HG03103 (cell line): ENCODE data around the gene RPS6KA1.
"Not testable (repeated sequence)": the region's sequence is repeated elsewhere in the genome, so short reads cannot be mapped to it uniquely, and the experiment has no call there.

Source experiments
- ATAC-seq: cut with Tn5 transposase; IDR thresholded peaks from one replicate; pipeline ENCODE4 v1.9.1; 2021; ENCODE audit warnings: low read depth; ENCODE audit not compliant: unreplicated experiment

RPS6KA1 gene

DNA sequence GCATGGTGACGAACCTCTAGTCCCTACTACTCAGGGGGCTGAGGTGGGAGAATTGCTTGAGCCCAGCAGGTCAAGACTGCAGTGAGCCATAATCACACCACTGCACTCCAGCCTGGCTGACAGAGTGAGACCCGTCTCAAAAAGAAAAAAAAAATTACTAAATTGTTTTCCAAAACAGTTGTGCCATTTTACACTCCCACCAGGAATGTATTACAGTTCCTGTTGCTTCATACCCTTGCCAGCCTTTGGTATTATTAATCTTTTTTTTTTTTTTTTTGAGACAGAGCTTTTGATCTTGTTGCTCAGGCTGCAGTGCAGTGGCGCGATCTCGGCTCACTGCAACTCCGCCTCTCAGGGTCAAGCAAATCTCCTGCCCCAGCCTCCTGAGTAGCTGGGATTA lies 55.9 kb downstream of the RPS6KA1 start:
- no peak for ATAC-seq

DNA sequence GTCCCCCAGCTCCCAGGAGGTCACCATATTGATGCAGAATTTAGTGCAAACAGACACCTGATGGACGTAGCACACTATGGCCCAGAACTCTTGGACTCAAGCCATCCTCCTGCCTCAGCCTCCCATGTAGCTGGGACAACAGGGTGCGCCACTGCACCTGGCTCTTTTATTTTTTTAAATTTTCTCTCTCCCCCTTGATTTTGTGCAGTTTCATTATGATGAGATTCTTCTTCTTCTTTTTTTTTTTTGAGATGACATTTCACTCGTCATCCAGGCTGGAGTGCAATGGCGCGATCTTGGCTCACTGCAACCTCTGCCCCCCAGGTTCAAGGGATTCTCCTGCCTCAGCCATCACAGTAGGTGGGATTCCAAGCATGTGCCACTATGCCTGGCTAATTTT lies 63.8 kb downstream of the RPS6KA1 start:
- ATAC-seq = no peak

DNA sequence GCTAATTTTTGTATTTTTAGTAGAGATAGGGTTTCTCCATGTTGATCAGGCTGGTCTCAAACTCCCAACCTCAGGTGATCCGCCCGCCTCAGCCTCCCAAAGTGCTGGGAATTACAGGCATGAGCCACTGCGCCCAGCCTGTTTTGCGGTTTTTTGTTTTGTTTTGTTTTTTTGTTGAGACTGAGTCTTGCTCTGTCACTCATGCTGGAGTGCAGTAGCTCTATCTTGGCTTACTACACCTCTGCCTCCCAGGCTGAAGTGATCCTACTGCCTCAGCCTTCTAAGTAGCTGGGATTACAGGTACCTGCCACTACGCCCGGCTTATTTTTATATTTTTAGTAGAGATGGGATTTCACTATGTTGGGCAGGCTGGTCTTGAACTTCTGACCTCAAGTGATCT lies 65.0 kb downstream of the RPS6KA1 start:
- not testable (repeated sequence) for ATAC-seq

DNA sequence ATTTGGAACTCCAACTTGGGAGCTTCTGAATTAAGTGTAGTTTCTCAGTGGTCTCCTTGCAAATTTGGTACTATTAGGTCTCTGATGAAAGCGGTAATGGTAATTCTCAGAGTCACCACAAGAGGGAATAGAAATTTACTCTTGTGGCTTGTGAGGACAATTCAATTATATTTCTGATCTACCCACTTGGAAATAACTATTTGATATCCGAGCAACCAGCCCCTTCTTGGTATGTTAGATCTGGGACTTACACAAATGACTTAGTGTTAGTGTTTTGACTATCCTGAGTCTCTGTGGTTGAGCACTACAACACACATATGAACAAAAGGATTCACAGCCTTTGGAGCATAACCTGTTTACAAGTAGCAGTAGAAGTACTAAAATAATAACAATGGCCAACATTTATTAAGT lies 68.1 kb downstream of the RPS6KA1 start:
- no peak for ATAC-seq

DNA sequence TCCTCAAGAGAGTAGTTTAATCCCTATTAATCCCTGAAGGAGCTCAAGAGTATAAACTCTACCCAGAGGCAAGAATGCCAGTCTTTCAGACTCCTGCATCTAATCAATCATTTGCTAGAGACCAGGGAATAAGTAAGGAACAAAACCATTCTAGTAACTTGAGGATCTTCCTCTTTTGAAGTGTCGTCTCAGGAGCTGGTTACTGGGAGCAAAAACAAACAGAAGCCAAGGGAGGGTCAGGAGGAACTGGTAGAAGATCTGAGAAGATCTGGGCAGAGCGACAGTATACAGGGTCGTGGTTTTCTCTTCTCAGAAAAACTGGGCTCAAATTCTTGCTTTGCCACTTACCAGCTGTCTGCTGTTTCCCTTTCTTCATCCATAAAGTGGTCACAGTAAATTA lies 69.3 kb downstream of the RPS6KA1 start:
- no peak for ATAC-seq

DNA sequence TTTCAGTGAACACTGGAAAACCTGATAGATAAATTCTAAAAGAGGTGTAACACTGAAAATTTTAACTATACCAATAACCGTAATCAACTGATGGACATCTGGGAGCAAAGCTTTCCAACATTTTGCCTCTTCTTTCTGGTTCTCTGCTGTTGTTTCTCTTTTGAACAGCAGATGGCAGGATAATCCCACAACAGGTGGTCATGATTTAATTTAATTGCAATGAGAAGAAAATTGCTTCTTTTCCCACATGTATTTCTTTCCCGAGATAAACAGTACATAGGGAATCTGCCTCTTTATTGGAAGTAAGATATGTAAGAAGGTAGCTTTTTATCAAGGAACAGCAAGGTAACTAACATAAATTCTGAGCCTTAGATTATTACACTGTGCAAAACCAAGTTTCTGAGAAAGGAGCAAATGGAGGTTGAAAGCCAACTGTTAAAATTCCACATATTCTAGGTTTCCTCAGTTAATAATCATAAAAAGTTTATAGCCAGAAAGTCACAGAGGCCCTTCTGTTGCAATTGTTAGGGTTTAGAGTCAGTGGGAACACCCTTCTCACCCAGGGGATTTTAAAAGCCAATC lies 72.9 kb downstream of the RPS6KA1 start:
- no peak for ATAC-seq

DNA sequence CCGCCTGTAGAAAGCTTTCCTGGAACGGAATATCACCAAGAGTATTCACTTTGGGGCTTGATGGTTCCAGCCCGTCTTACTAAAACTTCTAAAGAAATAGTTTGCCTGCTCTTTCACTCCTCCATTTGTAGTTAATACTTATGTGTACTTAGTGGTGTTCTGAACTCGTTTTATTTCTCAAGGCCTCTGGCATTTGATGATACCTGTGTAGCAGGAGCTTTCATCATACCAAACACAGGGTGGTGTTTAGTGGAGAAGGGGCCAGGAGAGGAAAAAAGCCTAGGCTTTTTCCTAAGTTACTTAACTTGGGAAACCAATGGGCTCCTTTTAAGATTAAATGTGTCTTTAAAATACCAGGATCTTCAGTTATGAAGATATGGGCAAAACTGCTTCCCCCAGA lies 74.3 kb downstream of the RPS6KA1 start:
- no peak for ATAC-seq

DNA sequence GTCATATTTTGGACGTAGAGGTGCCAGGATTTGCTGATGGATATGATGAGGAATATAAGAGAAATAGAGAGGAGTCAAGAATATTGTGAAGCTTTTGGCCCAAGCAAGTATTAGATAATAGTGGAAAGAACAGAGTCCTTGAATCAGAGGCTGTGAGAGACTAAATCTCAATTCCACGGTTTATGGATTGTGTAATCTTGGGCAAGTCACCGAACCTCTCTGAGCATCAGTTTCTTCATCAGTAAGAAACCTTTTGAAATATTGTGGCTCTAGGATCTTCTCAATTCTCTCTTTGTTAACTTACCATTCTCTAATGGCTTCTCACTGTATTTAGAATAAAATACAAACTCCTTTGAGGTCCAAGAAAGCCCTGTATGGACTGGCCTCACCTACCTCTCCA lies 77.6 kb downstream of the RPS6KA1 start:
- ATAC-seq = no peak

DNA sequence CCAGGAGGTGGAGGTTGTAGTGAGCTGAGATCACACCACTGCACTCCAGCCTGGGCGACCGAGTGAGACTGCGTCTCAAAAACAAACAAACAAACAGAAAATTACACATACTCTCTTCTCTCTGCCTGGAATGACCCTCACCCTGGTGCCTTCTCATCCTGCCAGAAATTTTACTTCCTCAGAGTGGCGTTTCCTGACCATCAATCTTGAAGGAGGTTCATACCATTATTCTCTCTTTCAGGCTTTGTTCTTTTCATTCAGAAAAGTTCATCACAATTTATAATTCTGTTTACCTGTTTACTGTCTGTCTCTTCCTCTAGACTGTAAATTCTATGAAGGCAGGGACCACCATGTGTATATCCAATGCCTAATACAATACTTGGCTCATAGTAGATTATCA lies 79.3 kb downstream of the RPS6KA1 start:
- no peak for ATAC-seq

DNA sequence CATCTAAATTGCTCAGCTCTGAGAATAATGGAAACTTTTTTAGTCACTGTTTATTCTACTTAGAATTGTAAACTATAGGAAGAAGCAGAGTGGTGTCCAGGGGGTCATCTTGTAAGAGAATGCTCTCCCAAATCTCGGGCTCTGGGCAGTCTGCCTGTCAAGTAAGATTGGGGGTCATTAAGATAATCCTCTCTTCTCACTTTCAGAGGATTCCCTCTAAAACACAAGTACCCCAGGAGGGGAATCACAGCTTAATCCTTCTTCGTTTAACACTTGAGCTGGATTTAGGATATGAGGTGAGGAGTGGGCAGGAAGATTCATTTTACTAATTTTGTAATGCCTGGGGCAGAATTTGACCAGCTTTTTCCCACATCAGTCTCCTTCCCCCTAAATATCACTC lies 81.2 kb downstream of the RPS6KA1 start:
- ATAC-seq = no peak

DNA sequence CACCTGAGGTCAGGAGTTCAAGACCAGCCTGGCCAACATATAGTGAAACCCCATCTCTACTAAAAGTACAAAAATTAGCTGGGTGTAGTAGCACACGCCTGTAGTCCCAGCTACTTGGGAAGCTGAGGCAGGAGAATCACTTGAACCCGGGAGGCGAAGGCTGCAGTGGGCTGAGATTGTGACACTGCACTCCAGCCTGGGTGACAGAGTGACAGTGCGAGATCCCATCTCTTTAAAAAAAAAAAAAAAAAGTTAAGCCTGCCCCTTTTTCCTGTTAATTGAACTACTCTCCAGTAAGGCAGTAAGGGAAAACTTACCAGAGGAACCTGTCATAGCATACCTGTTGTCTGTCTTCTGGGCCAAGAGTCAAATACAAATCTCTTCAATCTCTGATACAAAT lies 83.1 kb downstream of the RPS6KA1 start:
- not testable (repeated sequence) for ATAC-seq

DNA sequence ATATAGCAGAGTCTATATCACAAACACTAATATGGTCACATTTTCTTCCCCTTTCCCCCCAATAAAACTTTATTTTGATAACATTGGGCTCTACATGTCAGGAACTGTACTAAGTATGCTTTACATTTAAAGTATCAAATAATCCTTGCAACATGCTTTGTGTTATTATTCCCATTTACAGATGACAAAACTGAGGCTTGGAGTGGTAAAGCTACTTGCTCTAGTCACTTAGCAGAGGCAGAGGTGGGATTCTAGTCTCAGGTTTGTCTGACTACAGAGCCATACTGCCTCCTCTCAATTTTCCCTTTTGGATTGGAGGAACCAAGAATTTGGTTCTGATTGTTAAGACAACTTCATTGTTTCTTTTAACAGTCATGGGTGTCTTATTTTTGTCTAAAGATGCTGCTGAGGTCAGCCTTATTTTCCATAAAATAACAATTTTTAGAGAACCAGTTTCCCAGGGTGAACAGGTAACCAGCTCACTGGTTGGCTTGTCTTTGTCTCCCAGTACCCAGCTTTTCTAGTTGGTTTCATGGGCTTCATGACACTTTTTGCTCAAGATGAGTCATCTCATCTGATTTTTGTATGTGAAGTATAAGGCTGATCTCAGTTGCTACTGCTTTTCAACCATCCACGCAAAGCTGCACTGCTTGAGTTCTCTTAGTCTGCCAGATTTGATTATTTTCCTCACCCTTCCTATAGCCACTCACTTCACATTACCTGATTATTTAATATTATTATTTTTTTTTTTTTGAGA lies 85.3 kb downstream of the RPS6KA1 start:
- no peak for ATAC-seq

DNA sequence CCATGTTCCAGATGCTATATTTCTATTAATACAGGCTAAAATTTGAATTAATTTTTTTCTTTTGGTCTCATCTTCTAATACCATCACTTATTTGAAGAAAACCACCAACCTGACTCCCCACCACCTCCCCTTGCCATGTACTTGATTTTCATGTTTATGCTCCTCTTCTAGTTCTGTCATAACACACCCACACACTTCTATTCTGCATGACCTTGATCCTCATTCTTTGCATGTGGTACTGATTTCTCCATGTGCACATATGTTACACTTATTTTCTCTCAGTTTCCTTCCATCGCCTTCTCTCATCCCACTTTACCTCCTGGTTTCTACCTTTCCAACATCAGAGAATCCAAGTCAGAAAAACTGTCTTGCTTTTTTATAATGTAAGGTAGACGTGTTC lies 87.3 kb downstream of the RPS6KA1 start:
- no peak for ATAC-seq

DNA sequence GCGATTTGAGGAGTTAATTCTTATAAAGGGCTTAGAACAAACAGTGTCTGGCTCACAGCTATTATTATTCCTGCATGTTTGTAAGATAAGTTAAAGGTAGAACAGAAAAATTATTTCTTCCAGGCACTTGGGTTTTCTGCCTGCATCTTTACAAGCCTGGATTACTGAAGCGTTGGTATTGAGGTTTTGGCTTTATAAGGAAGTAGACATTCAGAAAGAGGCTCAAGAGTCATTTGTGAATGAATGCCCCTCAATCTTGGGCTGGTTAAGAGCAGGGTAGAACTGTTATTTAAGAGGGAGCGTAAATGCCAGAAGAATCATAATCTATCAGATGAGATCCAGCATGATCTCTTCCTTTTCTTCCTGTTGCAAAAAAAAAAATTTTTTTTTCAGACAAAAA lies 89.0 kb downstream of the RPS6KA1 start:
- ATAC-seq = no peak
